HepG2 (cell line): Measurements from ENCODE around the gene HPCAL1. TPM values are rescaled to one million over a fixed set of nuclear protein-coding genes. Genes with fewer than 3 reads are reported as not detected.

Experiments used
- ARID5B ChIP-seq: IDR thresholded peaks from 2 replicates; pipeline ENCODE4 v1.4.0; 2020; ENCODE audit warnings: mild to moderate bottlenecking, missing genetic modification reagents
- BRCA1 ChIP-seq: sonication (generic); formaldehyde crosslinking; IDR thresholded peaks from 2 replicates; pipeline ENCODE4 v1.4.0; 2020; ENCODE audit warnings: missing genetic modification reagents
- CEBPZ ChIP-seq: IDR thresholded peaks from 2 replicates; pipeline ENCODE4 v1.6.1; 2012; ENCODE audit warnings: low read length, improper control_type of control experiment
- KDM1A ChIP-seq: IDR thresholded peaks from 2 replicates; pipeline ENCODE4 v1.6.1; 2016; ENCODE audit warnings: missing compliant biosample characterization
- KLF13 ChIP-seq: sonication (generic); formaldehyde crosslinking; IDR thresholded peaks from 2 replicates; pipeline ENCODE4 v1.4.0; 2020; ENCODE audit warnings: mild to moderate bottlenecking, missing genetic modification reagents
- MEIS1 ChIP-seq: sonication (generic); formaldehyde crosslinking; IDR thresholded peaks from 2 replicates; pipeline ENCODE4 v1.9.0; 2021; ENCODE audit warnings: mild to moderate bottlenecking, missing genetic modification reagents, moderate library complexity, borderline replicate concordance
- PCBP2 ChIP-seq: fragments of 200-400 bp; formaldehyde crosslinking; optimal IDR thresholded peaks from 2 replicates; pipeline ENCODE3; 2018; ENCODE audit warnings: low read length, low read depth; ENCODE audit not compliant: poor library complexity, severe bottlenecking
- PREB ChIP-seq: sonication (generic); formaldehyde crosslinking; IDR thresholded peaks from 2 replicates; pipeline ENCODE4 v1.4.0; 2020; ENCODE audit warnings: missing genetic modification reagents
- SATB2 ChIP-seq: sonication (generic); formaldehyde crosslinking; IDR thresholded peaks from 2 replicates; pipeline ENCODE4 v1.5.0; 2020; ENCODE audit warnings: missing genetic modification reagents
- THAP7 ChIP-seq: sonication (generic); formaldehyde crosslinking; IDR thresholded peaks from 2 replicates; pipeline ENCODE4 v1.8.1; 2023; ENCODE audit warnings: mild to moderate bottlenecking, missing genetic modification reagents
- ZNF281 ChIP-seq: sonication (generic); formaldehyde crosslinking; IDR thresholded peaks from 2 replicates; pipeline ENCODE4 v1.4.0; 2020; ENCODE audit warnings: missing genetic modification reagents, borderline replicate concordance
- ZNF597 ChIP-seq: sonication (generic); formaldehyde crosslinking; IDR thresholded peaks from 2 replicates; pipeline ENCODE4 v1.5.0; 2020; ENCODE audit warnings: missing genetic modification reagents
- polyA plus RNA-seq, 8 experiments: library from polyadenylated mRNA; depleted of rRNA in 3 of 8; stranded (reverse) in 7 of 8; unstranded in 1 of 8; fragments of >200 nt; fragmentation: Illumina TruSeq in 4 of 8; extraction: Trizol in 4 of 8; gene quantifications; 2 replicates each; pipeline versions ENCODE4 v1.2.1 to v1.2.3, GENCODE V29; 2011 to 2016; ENCODE audit warnings: low read depth in 4 of 8, missing spikeins in 1 of 8, mixed read lengths in 1 of 8; ENCODE audit not compliant: insufficient read depth in 1 of 8
- total RNA-seq, 5 experiments: library from RNA; depleted of rRNA; stranded (reverse); fragments of >200 nt; fragmentation: Illumina TruSeq; extraction: Trizol; gene quantifications; 2 replicates each; pipeline ENCODE4 v1.2.3, GENCODE V29; 2016; ENCODE audit warnings: low read depth in 1 of 5

HPCAL1 gene
- total and polyA plus RNA-seq, 2 of the 13 experiments (the other 11 are each of a cell fraction or from before 2014, with no cell fraction given), result 29.5 to 29.9 TPM

GRCh38 chr2:10447300-10447894, 144.7 kb downstream of the HPCAL1 start (continued):
- TF ChIP-seq ZNF281 (CRISPR knock-in tag), result no peak
- no peak for TF ChIP-seq SATB2
- TF ChIP-seq MEIS1 (CRISPR knock-in tag), result no peak
- TF ChIP-seq BRCA1 (CRISPR knock-in tag), result 0 out of 2 replicates have a peak, but pooled peaks have one; percentile 1
- TF ChIP-seq THAP7 (CRISPR knock-in tag), result no peak
- TF ChIP-seq KLF13 (CRISPR knock-in tag), result no peak
- no peak for TF ChIP-seq PREB (CRISPR knock-in tag)
- TF ChIP-seq ARID5B, result no peak
- 0 out of 2 replicates have a peak, but pooled peaks have one; percentile 63 for TF ChIP-seq ZNF597 (CRISPR knock-in tag)
- no peak for TF ChIP-seq KDM1A (CRISPR knock-in tag)
- TF ChIP-seq CEBPZ, result no peak
- no peak for TF ChIP-seq PCBP2
